ENCODE measurements around the gene GRIP1.

- TF ChIP-seq POLR2AphosphoS5 (IDR thresholded peaks at IDR 0.05): no peak
- no peak for TF ChIP-seq POLR2A (IDR thresholded peaks at IDR 0.05)
Observed at GRCh38 chr12:66620688-66621087, 58.2 kb downstream of the GRIP1 start.

Measured in prostate gland (tissue), 1 donor.